Measurements from ENCODE around the gene HOXD13.

HOXD13 gene

GRCh38 chr2:176095421-176095820 lies 2.9 kb downstream of the HOXD13 start:
- no peak for DNase-seq

- DNase-seq: no peak
Measured at GRCh38 chr2:176096243-176096985, 3.9 kb downstream of the HOXD13 start.

- DNase-seq: peak; percentile 11
Measured at GRCh38 chr2:176096986-176097819, 4.7 kb downstream of the HOXD13 start.

GRCh38 chr2:176097820-176098365 lies 5.4 kb downstream of the HOXD13 start:
- DNase-seq: no peak

- DNase-seq: no peak
Measured at GRCh38 chr2:176098366-176099158, 6.0 kb downstream of the HOXD13 start.

GRCh38 chr2:176099159-176099727 lies 6.7 kb downstream of the HOXD13 start:
- DNase-seq: no peak

GRCh38 chr2:176099728-176100546 lies 7.4 kb downstream of the HOXD13 start, which contains the start of gene HOXD12:
Gene HOXD12 (plus strand): TSS chr2:176099795. CDS start chr2:176099802, 7 bp downstream.
- DNase-seq: no peak

GRCh38 chr2:176100547-176101140 lies 8.1 kb downstream of the HOXD13 start:
- DNase-seq: no peak

GRCh38 chr2:176101216-176101830 lies 8.8 kb downstream of the HOXD13 start:
- no peak for DNase-seq

GRCh38 chr2:176101842-176102241 lies 9.3 kb downstream of the HOXD13 start:
- no peak for DNase-seq

GRCh38 chr2:176102309-176102866 lies 9.9 kb downstream of the HOXD13 start:
- DNase-seq: no peak

GRCh38 chr2:176103194-176103593 lies 10.7 kb downstream of the HOXD13 start:
- DNase-seq: no peak

- DNase-seq: no peak
Measured at GRCh38 chr2:176103742-176104315, 11.3 kb downstream of the HOXD13 start.

- DNase-seq: no peak
Measured at GRCh38 chr2:176104316-176105077, 12.0 kb downstream of the HOXD13 start.

- no peak for DNase-seq
Measured at GRCh38 chr2:176105078-176105729, 12.7 kb downstream of the HOXD13 start.

- DNase-seq: no peak
Measured at GRCh38 chr2:176105730-176106580, 13.4 kb downstream of the HOXD13 start.

Data from midbrain (tissue), 1 donor.